GM18498 (cell line): ENCODE results near the gene METTL5.
A peak's percentile ranks its signal among the peaks of the same experiment; 100 is the strongest.
"Not testable (repeated sequence)": the region's sequence is repeated elsewhere in the genome, so short reads cannot be mapped to it uniquely, and the experiment has no call there.

ENCODE experiments used
- ATAC-seq: cut with Tn5 transposase; IDR thresholded peaks from one replicate; pipeline ENCODE4 v1.9.1; 2021; ENCODE audit warnings: mild to moderate bottlenecking, moderate library complexity; ENCODE audit not compliant: unreplicated experiment

Gene METTL5

GRCh38 chr2:169824373-169825333, at the start of gene METTL5:
TSS of gene METTL5 (minus strand) at chr2:169824905. CDS start at chr2:169824597, 308 bp downstream.
- ATAC-seq, result peak; percentile 61

GRCh38 chr2:169871994-169872393, 47.3 kb upstream of the METTL5 start:
- no peak for ATAC-seq

- not testable (repeated sequence) for ATAC-seq
These were observed 46.7 kb upstream of the METTL5 start for GRCh38 chr2:169871369-169871768.

- ATAC-seq, result no peak
These were observed 44.2 kb upstream of the METTL5 start for GRCh38 chr2:169868951-169869350.

GRCh38 chr2:169867579-169867978, 42.9 kb upstream of the METTL5 start:
- no peak for ATAC-seq

- not testable (repeated sequence) for ATAC-seq
These were observed 41.5 kb upstream of the METTL5 start for GRCh38 chr2:169866230-169866629.

- ATAC-seq, result no peak
These were observed 40.8 kb upstream of the METTL5 start for GRCh38 chr2:169865492-169865891.

- ATAC-seq, result no peak
These were observed 38.1 kb upstream of the METTL5 start for GRCh38 chr2:169862816-169863215.

GRCh38 chr2:169860149-169860548, 35.4 kb upstream of the METTL5 start:
- no peak for ATAC-seq

- no peak for ATAC-seq
These were observed 34.7 kb upstream of the METTL5 start for GRCh38 chr2:169859423-169859822.

- ATAC-seq, result not testable (repeated sequence)
These were observed 30.9 kb upstream of the METTL5 start for GRCh38 chr2:169855281-169856258.

- ATAC-seq, result no peak
These were observed 28.4 kb upstream of the METTL5 start for GRCh38 chr2:169853041-169853668.

GRCh38 chr2:169849710-169850109, 25.0 kb upstream of the METTL5 start:
- ATAC-seq, result no peak

GRCh38 chr2:169848959-169849693, 24.4 kb upstream of the METTL5 start:
- ATAC-seq, result not testable (repeated sequence)

- ATAC-seq, result no peak
These were observed 20.3 kb upstream of the METTL5 start for GRCh38 chr2:169845016-169845415.

GRCh38 chr2:169841625-169842024, 16.9 kb upstream of the METTL5 start:
- ATAC-seq, result not testable (repeated sequence)

GRCh38 chr2:169840747-169841142, 16.0 kb upstream of the METTL5 start:
- ATAC-seq, result no peak

- ATAC-seq, result no peak
These were observed 15.4 kb upstream of the METTL5 start for GRCh38 chr2:169839954-169840746.

GRCh38 chr2:169838743-169839489, 14.2 kb upstream of the METTL5 start:
- ATAC-seq, result no peak
